ENCODE measurements around the gene HECW1. TPM values are rescaled to one million over a fixed set of nuclear protein-coding genes. Genes with fewer than 3 reads are reported as not detected.
"Not testable (repeated sequence)": the region's sequence is repeated elsewhere in the genome, so short reads cannot be mapped to it uniquely, and the experiment has no call there.

The HECW1 gene
- total and polyA plus RNA-seq, 2 of the 8 experiments (the other 6 are each of a cell fraction or from before 2014, with no cell fraction given): 2.9 to 12.7 TPM

DNA sequence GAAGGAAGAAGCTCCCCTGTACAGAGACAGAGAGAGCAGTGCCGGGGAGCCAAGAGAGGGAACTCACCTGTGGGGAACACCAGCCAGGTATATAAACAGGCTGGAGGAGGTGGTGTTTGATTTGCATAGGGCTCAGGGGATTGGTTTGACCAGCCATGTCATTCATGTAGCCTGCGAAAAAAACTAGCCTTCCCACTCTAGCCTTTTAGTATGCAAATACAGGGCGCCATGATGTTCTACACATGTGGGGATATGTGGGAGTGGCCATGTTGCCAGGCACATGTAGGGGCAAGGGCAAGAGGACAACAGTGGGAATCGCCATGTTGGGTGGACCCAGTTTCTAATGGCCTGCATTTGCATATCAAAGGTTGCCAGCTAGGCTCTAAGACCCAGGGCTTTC lies 106.5 kb downstream of the HECW1 start:
- H3K79me2 ChIP-seq (ENCODE audit: control insufficient read depth in 1 of 2, insufficient read depth in 2 of 2, low read length in 2 of 2); H3K4me3 ChIP-seq (ENCODE audit: extremely low read depth in 1 of 4, insufficient read depth in 2 of 4, low read depth in 3 of 4, low read length in 4 of 4); H3K36me3 ChIP-seq (ENCODE audit: control insufficient read depth in 2 of 4, insufficient read depth in 4 of 4, low read length in 3 of 4); H3K18ac ChIP-seq (ENCODE audit: extremely low read depth, low read length); H2BK12ac ChIP-seq (ENCODE audit: low read depth, low read length); H2BK20ac ChIP-seq (ENCODE audit: low read length); H2BK120ac ChIP-seq (replicated peaks; ENCODE audit: low read depth, low read length); H3K9ac ChIP-seq (replicated peaks in 1 of 4; ENCODE audit: extremely low read depth in 1 of 4, low read depth in 3 of 4, low read length in 3 of 4); H4K91ac ChIP-seq (replicated peaks; ENCODE audit: insufficient read length, low read length); H2AK5ac ChIP-seq (ENCODE audit: low read depth, low read length); H3K79me1 ChIP-seq (ENCODE audit: low read depth, low read length); H4K5ac ChIP-seq (ENCODE audit: insufficient read length, low read depth, low read length); H3K4me2 ChIP-seq (ENCODE audit: insufficient read depth in 1 of 2, low read depth in 2 of 2, low read length in 2 of 2); DNase-seq (ENCODE audit: low read depth in 1 of 2, low spot score in 2 of 2); H3K4me1 ChIP-seq (replicated peaks in 1 of 4; ENCODE audit: control insufficient read depth in 3 of 4, insufficient read depth in 4 of 4, low read length in 3 of 4); H2BK15ac ChIP-seq (ENCODE audit: low read length); H3K9me3 ChIP-seq (ENCODE audit: insufficient read depth in 2 of 2, low read depth in 1 of 2, low read length in 1 of 2); H4K20me1 ChIP-seq (replicated peaks in 1 of 2; ENCODE audit: control insufficient read depth in 1 of 2, insufficient read depth in 2 of 2, low read length in 2 of 2); H3K56ac ChIP-seq (replicated peaks; ENCODE audit: insufficient read length, low read depth, low read length); H3K27me3 ChIP-seq (replicated peaks in 1 of 4; ENCODE audit: control insufficient read depth in 3 of 4, extremely low read depth in 1 of 4, insufficient read depth in 3 of 4, low read length in 3 of 4); H2BK5ac ChIP-seq (ENCODE audit: low read depth, low read length); H3K27ac ChIP-seq (ENCODE audit: low read depth, low read length); H4K8ac ChIP-seq (ENCODE audit: extremely low read depth, insufficient read depth, low read length); H3K14ac ChIP-seq (ENCODE audit: insufficient read length); H3K23ac ChIP-seq (ENCODE audit: insufficient read length); H3K4ac ChIP-seq (replicated peaks; ENCODE audit: insufficient read length, low read depth, low read length); FAIRE-seq; H3K23me2 ChIP-seq (ENCODE audit: low read depth, low read length); H2AFZ ChIP-seq (ENCODE audit: low read length): not testable (repeated sequence)
- 0 out of 2 replicates have a peak, but pooled peaks have one; percentile 16 for TF ChIP-seq YY1 (IDR thresholded peaks at IDR 0.05; ENCODE audit: low read depth, low read length)
- ChIA-PET CTCF (ENCODE audit: partially characterized antibody) (interaction anchor here (1.7 kb wide), 1 partner anchor 43 kb away, joined by 4 read pairs; no protein-coding TSS in a partner anchor), POLR2A (ENCODE audit: partially characterized antibody) (interaction anchor here (1.2 kb wide), 1 partner anchor 9 kb away, joined by 5 read pairs; no protein-coding TSS in a partner anchor)
- 89% methylated on average over 4 of the region's 4 CpGs; no CpG with 5 or more reads in 1 of the 2 experiments for WGBS, 2 experiments (ENCODE audit: extremely low coverage in 1 of 2, insufficient coverage in 1 of 2, insufficient read length in 1 of 2, insufficient replicate concordance in 2 of 2, low coverage in 1 of 2, low lambda C conversion rate in 2 of 2, missing lambda C conversion rate in 1 of 2)

Measured in H1 (cell line).